Activated naive CD8-positive, alpha-beta T cell treated with anti-CD3 and anti-CD28 coated beads, Interleukin-2, amount 50 U/mL, for 24 hours (primary cell): ENCODE results near the gene BCKDHB.
"Not testable (repeated sequence)": the region's sequence is repeated elsewhere in the genome, so short reads cannot be mapped to it uniquely, and the experiment has no call there.

ENCODE experiments used
- ATAC-seq: fragments of 150-1000 bp; cut with Tn5 transposase; one replicate; pipeline ENCODE4 v1.10.0; 2021
- DNase-seq: peaks from one replicate; pipeline ENCODE4 v3.0.0; 2021
- H3K27ac Mint-ChIP-seq: one replicate; pipeline ENCODE4 v1.8.0; 2021; ENCODE audit warnings: mild to moderate bottlenecking, mixed read lengths
- H3K27me3 Mint-ChIP-seq: one replicate; pipeline ENCODE4 v1.8.0; 2021; ENCODE audit warnings: mixed read lengths
- H3K36me3 Mint-ChIP-seq: one replicate; pipeline ENCODE4 v1.8.0; 2021; ENCODE audit warnings: low read depth, mixed read lengths
- H3K4me1 Mint-ChIP-seq: one replicate; pipeline ENCODE4 v1.8.0; 2021; ENCODE audit warnings: mixed read lengths
- H3K4me3 Mint-ChIP-seq: one replicate; pipeline ENCODE4 v1.8.0; 2021; ENCODE audit warnings: mild to moderate bottlenecking, moderate library complexity, mixed read lengths
- H3K9me3 Mint-ChIP-seq: one replicate; pipeline ENCODE4 v1.8.0; 2021; ENCODE audit warnings: mixed read lengths

BCKDHB gene

DNA sequence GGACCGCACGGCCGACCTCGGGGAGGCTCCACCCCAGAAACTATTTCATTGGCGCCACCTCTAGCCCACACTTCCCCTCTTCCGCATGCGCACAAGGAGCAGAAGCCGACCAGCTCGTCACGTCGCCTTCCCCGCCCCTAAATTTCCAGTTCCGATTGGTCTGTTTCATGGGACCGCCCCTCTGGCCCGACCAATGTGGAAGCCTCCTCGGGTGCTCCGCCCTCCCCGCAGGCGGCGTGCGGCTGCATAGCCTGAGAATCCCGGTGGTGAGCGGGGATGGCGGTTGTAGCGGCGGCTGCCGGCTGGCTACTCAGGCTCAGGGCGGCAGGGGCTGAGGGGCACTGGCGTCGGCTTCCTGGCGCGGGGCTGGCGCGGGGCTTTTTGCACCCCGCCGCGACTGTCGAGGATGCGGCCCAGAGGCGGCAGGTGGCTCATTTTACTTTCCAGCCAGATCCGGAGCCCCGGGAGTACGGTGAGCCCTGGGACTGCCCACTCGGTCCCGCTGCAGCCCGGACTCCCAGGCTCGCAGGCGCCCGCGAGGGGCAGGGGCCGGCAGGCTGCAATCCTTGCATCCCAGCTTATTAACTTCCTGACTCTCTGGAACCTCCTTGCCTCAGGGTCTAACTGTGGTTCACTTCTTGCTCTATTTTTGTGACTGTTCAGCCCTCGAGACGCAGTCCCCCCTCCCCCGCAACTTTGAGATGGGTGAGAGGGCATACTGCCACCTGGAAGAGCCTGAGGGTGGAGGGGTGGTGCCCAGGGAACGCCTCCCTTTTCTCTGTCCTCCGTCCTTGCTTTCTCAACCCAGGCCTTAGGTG, at the start of gene BCKDHB:
Gene BCKDHB (plus strand): TSS at position 254 of the 818 bp plus-strand sequence. CDS start 23 bp downstream, at position 277.
- H3K36me3 Mint-ChIP-seq = peaks cover 2% of the 10 kb centered on the region
- ATAC-seq = peak; percentile 97

DNA sequence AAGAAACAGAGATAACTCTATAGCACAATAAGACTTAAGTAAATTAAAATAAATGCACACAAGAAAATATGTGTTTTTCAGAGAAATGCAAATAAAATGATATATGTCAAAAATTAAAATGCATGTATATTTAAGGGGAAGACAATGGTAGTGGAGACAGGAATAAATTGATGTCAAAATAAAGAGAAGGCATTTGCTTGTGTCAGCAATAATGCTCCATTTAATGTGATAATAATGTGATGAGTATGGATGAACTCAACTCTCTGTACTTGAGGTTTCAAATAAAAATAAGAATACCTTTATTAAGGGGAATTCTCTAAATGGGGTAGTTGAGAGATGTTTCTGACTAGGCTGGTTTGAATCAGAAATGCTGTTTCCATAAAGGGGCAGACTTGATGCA, 45.7 kb upstream of the BCKDHB start:
- Mint-ChIP-seq H3K36me3 (no peaks in the 10 kb centered on the region), H3K9me3 (no peaks in the 10 kb centered on the region), H3K4me1 (no peaks in the 10 kb centered on the region), H3K4me3 (no peak overlapping the region), H3K27ac (no peak overlapping the region), H3K27me3 (no peaks in the 10 kb centered on the region)
- DNase-seq = no peak
- no peak for ATAC-seq

More for the DNA sequence above, at the start of gene BCKDHB:
- Mint-ChIP-seq H3K4me1 (peaks cover 21% of the 10 kb centered on the region), H3K27ac (peak within 1 kb of the TSS; percentile 88), H3K9me3 (no peaks in the 10 kb centered on the region), H3K4me3 (peak within 1 kb of the TSS; percentile 91), H3K27me3 (peaks cover 7% of the 10 kb centered on the region)
- peak; percentile 96 for DNase-seq

DNA sequence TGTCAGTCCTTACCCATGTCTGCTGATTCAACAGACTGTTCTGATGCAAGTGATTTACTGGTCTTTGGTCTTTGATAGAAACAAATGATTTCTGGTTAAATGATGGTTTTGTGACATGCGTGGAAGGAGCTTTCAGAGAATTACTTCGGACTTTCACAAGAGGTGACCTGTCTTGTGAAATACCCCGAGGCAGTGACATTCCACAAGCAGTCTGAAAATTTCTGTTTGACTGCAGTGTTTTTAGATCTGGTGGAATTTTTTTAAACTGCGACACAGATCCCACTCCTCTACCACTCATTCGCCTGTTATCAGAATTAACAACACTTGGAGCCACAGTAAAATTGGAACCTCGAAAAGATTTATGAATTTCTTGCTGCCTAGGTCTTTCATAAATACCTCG, 38.3 kb upstream of the BCKDHB start:
- H3K4me3 Mint-ChIP-seq, H3K4me1 Mint-ChIP-seq, H3K9me3 Mint-ChIP-seq, H3K36me3 Mint-ChIP-seq, H3K27ac Mint-ChIP-seq, DNase-seq, ATAC-seq, H3K27me3 Mint-ChIP-seq: not testable (repeated sequence)

DNA sequence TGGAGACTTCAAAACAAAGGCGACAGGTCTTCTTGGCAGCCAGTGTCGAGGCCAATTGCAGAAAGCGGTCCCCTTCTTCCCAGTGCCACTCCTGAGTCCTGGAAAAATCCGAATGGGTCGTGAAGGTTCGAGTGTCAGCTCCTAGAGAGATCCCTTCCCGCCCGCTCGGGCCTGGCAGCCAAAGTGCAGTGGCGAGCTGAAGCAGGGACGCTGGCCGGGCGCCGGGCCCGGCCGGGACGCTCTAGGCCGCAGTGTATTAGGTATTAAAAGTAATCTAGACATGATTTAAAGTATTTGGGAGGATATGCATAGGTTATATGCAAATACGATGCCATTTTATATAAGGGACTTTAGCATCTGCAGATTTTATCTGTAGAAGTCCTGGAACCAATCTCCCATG, 36.0 kb upstream of the BCKDHB start:
- H3K27me3 Mint-ChIP-seq, H3K4me1 Mint-ChIP-seq, H3K4me3 Mint-ChIP-seq, ATAC-seq, H3K36me3 Mint-ChIP-seq, H3K27ac Mint-ChIP-seq, DNase-seq, H3K9me3 Mint-ChIP-seq: not testable (repeated sequence)

DNA sequence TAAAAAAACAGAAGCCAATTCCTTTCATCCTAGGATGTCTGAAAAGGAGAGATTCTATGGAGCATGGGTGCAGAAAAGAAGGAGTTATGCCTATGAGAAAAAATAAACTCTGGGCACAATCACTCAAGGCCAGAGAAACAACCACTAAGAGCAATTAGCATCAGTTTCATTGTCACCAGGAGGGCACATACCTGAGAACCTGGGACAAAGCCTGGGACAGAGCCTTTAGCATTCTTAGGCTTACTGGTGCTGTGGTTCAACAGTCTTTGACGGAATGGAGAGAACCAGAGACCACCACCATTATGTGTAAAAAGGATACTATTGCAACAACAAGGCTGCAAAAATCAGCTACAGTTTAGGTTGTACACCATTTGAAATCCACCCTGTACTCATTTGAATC, 29.4 kb upstream of the BCKDHB start:
- peaks cover 11% of the 10 kb centered on the region for H3K27me3 Mint-ChIP-seq
- peaks cover 5% of the 10 kb centered on the region for H3K9me3 Mint-ChIP-seq
- H3K27ac Mint-ChIP-seq = no peak overlapping the region
- no peak for ATAC-seq
- no peak overlapping the region for H3K4me3 Mint-ChIP-seq
- H3K36me3 Mint-ChIP-seq = no peaks in the 10 kb centered on the region
- no peak for DNase-seq
- H3K4me1 Mint-ChIP-seq = no peaks in the 10 kb centered on the region

DNA sequence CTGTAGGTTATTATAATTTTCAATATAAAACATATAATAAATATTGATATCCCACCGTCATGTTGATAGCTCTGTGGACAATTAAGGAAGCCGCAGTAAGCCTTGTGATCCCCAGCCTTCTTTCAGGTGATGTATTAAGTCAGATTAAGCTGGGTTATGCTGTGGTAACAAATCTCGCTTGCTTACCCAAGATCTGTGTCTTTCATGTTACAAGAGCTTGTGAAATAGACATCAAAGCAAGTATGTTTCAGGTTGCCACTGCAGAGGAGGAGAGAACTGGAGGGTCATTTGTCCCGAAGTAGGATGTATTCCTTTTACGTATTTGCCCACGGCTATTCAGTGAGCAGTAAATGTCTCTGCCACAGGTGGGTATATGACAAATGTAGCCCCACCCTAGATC, 17.8 kb upstream of the BCKDHB start:
- H3K27ac Mint-ChIP-seq = no peak overlapping the region
- no peaks in the 10 kb centered on the region for H3K36me3 Mint-ChIP-seq
- no peak overlapping the region for H3K4me3 Mint-ChIP-seq
- no peaks in the 10 kb centered on the region for H3K9me3 Mint-ChIP-seq
- no peaks in the 10 kb centered on the region for H3K27me3 Mint-ChIP-seq
- DNase-seq (no peak), ATAC-seq (no peak)
- H3K4me1 Mint-ChIP-seq = no peaks in the 10 kb centered on the region

DNA sequence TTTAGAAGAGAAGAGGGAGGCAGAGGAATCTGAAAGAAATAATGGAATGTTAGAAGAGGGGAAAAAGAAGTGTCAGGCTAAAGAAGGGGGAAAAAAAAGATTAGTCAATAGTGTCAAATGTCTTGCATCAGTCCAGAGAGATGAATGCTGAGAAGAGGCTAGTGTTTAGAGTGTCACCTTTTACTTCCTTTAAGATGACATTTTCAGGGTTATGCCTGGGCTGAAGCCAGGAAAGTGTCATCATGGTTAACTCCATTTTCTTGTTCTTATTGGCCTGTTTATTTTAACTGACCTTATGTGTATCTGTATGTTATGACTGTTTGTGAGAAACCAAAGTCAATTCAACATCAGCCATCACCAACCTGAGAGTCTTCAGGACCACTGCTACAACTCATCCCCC, 15.0 kb upstream of the BCKDHB start:
- Mint-ChIP-seq H3K27ac (no peak overlapping the region), H3K4me1 (no peaks in the 10 kb centered on the region), H3K27me3 (no peaks in the 10 kb centered on the region), H3K9me3 (no peaks in the 10 kb centered on the region), H3K36me3 (no peaks in the 10 kb centered on the region), H3K4me3 (no peak overlapping the region)
- ATAC-seq (peak; percentile 46), DNase-seq (no peak)

DNA sequence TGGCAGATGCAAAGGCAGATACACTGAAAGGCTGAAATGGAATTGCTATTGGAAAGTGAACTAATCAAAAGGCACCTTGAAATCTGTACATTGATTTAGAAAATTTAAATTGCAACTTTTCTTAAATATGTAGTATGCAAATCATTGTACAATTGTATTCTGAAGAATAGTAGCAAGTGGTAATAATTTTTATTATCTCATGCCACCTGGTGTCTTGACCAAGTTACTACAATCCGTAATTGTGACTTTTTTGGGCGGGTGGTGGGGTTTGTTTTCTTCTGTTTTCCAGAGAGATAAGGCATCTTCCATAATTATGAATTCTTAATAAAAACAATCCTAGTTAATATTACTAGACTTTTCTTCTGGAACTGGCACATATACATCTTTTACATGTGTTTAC, 12.5 kb upstream of the BCKDHB start:
- no peaks in the 10 kb centered on the region for H3K9me3 Mint-ChIP-seq
- no peak for DNase-seq
- H3K4me3 Mint-ChIP-seq = no peak overlapping the region
- H3K27me3 Mint-ChIP-seq = no peaks in the 10 kb centered on the region
- H3K4me1 Mint-ChIP-seq = no peaks in the 10 kb centered on the region
- no peak overlapping the region for H3K27ac Mint-ChIP-seq
- no peaks in the 10 kb centered on the region for H3K36me3 Mint-ChIP-seq
- ATAC-seq = no peak

DNA sequence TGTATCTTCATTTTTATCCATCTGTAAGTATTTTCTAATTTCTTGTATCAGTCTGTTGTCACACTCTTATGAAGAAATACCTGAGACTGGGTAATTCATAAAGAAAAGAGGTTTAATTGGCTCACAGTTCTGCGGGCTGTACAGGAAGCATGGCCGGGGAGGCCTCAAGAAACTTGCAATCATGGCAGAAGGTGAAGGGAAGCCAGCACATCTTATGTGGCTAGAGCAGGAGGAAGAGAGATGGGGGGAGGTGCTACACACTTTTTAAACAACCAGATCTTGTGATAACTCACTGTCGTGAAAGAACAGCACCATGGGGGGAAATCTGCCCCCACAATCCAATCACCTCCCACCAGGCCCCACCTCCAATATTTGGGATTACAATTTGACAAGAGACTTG, 10.9 kb upstream of the BCKDHB start:
- Mint-ChIP-seq H3K4me3 (no peak overlapping the region), H3K9me3 (no peaks in the 10 kb centered on the region), H3K27me3 (no peaks in the 10 kb centered on the region), H3K4me1 (no peaks in the 10 kb centered on the region), H3K36me3 (no peaks in the 10 kb centered on the region), H3K27ac (no peak overlapping the region)
- DNase-seq (no peak), ATAC-seq (no peak)

DNA sequence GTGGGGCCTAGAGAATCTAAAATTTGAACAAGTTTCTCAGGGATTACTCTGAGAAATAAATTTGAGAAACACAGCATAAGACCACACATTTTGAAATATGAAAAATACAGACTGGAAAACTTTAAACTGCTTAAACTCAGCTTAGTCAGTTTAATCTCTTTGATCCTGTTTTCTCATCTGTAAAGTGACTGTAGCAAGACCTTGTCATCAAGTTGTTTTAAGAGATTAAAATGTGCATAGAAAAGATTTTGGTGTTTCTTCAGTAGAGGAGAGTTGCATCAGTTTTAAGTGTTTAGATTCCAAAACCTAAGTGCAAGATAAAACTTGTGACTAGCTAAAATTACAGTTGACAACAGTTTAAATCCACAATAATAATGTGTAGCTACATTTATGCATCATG, 8.1 kb upstream of the BCKDHB start:
- DNase-seq = no peak
- Mint-ChIP-seq H3K4me1 (no peaks in the 10 kb centered on the region), H3K9me3 (no peaks in the 10 kb centered on the region), H3K27me3 (no peaks in the 10 kb centered on the region), H3K4me3 (no peak overlapping the region), H3K36me3 (no peaks in the 10 kb centered on the region), H3K27ac (no peak overlapping the region)
- no peak for ATAC-seq

DNA sequence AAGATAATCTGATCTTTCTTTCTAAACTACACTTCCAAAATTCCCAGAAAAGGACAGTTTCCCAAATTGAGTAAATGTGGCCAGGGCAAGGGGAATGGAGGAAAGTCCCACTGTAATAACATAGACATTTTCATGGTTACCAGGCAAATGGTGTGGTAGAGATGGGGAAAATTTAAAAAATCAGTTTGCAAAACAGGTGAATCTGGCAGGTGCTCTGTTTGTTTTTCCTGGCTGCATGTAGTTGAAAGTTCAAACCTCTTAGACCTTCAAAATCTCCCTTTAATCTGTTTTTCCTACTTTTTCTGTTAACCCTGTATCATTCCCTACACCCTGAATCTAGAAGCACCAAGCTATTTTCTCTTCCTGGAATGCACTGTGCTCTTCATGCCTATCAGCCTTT, 2.0 kb upstream of the BCKDHB start:
- no peak overlapping the region for H3K27ac Mint-ChIP-seq
- H3K9me3 Mint-ChIP-seq = no peaks in the 10 kb centered on the region
- ATAC-seq (no peak), DNase-seq (no peak)
- H3K27me3 Mint-ChIP-seq = peaks cover 7% of the 10 kb centered on the region
- no peaks in the 10 kb centered on the region for H3K36me3 Mint-ChIP-seq
- peaks cover 21% of the 10 kb centered on the region for H3K4me1 Mint-ChIP-seq
- H3K4me3 Mint-ChIP-seq = no peak overlapping the region

DNA sequence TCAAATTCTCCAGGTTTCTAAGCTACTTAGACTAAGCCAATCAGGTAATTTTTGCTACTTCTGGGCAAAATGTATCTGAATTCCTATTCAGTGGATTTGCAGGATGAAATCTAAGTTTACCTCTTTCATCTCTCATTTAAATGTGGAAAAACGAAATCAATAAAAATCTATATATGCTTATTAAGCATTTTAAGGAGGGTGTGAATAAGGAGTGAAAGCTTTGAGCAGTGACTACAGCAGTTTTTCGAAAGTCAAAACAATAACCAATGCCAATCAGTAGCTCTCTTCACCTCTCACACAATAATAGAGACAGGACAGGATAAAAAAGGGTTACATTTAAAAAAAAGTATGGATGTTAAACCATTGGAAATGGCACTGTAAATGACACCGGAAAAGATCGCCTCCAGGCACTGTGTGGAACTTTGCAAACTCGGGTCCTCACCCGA, 476 bp upstream of the BCKDHB start:
- DNase-seq (no peak), ATAC-seq (no peak)
- peaks cover 21% of the 10 kb centered on the region for H3K4me1 Mint-ChIP-seq
- no peaks in the 10 kb centered on the region for H3K9me3 Mint-ChIP-seq
- peak overlapping the region; percentile 88 for H3K27ac Mint-ChIP-seq
- H3K36me3 Mint-ChIP-seq = no peaks in the 10 kb centered on the region
- peak overlapping the region; percentile 91 for H3K4me3 Mint-ChIP-seq
- H3K27me3 Mint-ChIP-seq = peaks cover 7% of the 10 kb centered on the region

DNA sequence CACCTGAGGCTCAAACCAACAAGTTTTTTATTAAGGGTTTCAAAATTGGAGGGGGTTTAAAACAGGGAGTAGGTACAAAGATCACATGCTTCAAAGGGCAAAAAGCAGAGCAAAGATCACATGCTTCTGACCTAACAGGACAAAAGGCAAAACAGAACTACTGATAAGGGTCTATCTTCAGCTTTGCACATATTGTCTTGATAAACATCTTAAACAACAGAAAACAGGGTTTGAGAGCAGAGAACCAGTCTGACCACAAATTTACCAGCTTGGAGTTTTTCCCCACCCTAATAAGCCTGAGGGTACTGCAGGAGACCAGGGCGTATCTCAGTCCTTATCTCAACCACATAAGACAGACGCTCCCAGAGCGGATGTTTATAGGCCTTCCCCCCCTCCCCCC, 16.1 kb downstream of the BCKDHB start:
- H3K4me3 Mint-ChIP-seq, H3K4me1 Mint-ChIP-seq, H3K27ac Mint-ChIP-seq, H3K27me3 Mint-ChIP-seq, ATAC-seq, DNase-seq: not testable (repeated sequence)
- H3K9me3 Mint-ChIP-seq = peaks cover 25% of the 10 kb centered on the region
- H3K36me3 Mint-ChIP-seq = peaks cover 23% of the 10 kb centered on the region

DNA sequence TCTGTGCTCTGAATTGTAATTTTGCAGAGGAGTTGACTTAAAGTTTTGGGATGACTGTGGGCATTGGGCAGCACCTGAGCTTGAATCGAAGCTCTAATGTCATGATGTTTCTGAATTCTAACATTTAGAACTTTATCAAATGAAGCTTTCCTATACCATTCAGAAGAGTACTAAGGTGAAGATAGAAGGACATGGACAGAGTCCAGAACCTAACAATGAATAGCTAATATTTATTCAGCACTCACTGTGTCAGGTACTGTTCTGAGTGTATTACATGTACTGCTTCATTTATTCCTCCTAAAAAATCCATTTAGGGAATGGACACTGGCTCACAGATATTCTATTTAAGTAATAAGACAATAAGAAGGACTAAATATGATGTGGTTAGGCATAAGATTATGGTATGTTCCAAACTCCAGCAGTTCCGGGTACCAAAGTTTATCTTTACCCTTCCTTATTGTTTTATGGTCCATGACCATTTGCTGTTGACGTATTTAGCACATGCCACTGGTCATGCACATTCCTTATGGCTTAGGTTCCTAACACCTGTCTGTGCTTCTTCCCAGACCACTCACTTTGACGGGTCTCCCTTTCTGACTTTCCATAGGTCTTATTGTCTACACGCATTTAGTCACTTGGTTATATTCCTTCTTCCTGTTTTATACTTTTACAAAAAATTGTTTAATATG, 20.3 kb downstream of the BCKDHB start:
- Mint-ChIP-seq H3K9me3 (peaks cover 2% of the 10 kb centered on the region), H3K4me1 (no peaks in the 10 kb centered on the region), H3K27ac (no peak overlapping the region), H3K27me3 (no peaks in the 10 kb centered on the region), H3K4me3 (no peak overlapping the region), H3K36me3 (peaks cover 14% of the 10 kb centered on the region)
- DNase-seq (no peak), ATAC-seq (no peak)

DNA sequence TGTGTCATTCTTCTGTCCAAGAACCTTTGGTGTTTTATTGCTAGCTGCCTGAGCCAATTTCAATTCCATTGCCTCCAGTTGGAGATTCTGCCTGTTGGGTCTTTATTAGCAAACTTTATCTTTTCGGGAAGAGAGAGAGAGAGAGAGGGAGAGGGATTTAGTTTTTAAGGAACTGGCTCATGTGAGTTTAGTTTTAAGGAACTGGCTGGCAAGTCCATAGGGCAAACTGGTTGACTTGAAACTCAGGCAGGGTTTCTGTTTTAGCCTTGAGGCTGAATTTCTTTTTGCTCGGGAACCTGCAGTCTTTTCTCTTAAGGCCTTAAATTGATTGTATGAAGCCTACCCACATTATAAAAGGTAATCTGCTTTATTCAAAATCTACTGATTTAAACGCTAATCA, 23.0 kb downstream of the BCKDHB start:
- ATAC-seq (no peak), DNase-seq (no peak)
- H3K4me3 Mint-ChIP-seq = no peak overlapping the region
- H3K9me3 Mint-ChIP-seq = no peaks in the 10 kb centered on the region
- H3K27me3 Mint-ChIP-seq = no peaks in the 10 kb centered on the region
- no peaks in the 10 kb centered on the region for H3K4me1 Mint-ChIP-seq
- H3K27ac Mint-ChIP-seq = no peak overlapping the region
- peaks cover 9% of the 10 kb centered on the region for H3K36me3 Mint-ChIP-seq
